ENCODE measurements around the gene UBE2S. TPM values are rescaled to one million over a fixed set of nuclear protein-coding genes. Genes with fewer than 3 reads are reported as not detected.
A peak's percentile ranks its signal among the peaks of the same experiment; 100 is the strongest.
"Not testable (repeated sequence)": the region's sequence is repeated elsewhere in the genome, so short reads cannot be mapped to it uniquely, and the experiment has no call there.

Gene UBE2S
- total RNA-seq, 1 donor from 2014 or later: 28.9 TPM

GRCh38 chr19:55441319-55441691, 33.7 kb upstream of the UBE2S start:
- no peak for FAIRE-seq

DNA sequence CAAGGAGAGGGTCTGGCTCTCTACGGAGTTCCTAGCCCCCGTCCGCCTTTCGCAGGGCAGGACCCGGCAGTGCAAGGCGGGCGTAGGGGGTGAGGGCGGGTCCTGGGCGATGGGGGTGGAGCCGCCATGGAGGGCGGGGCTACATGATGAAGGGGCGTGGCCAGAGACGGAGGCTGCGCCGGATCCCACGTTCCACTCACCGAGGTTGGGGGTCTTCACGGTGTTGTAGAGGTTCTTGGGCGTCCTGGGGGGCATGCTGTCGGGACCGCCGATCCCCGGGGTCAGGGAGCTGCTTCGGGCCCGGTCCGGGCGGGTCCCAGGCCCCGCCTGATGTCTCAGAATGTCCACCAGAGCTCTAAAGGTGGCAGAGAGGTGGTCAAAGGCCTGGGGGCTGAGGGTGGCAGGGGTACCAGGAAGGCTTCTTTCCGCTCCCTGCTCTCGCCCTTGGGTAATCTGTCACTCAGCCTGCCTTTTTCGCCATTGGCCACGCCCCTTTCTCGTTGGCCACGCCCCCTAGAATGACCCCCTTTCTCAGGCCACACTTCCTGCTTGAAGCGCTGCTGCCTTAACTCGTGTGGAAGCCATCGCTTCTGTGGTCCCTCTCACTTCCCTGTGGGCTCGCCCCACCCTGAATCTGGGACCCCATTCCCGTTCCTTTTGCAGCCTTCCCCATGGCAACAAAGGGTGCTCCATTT, 33.0 kb upstream of the UBE2S start:
- DNase-seq (ENCODE audit: low spot score in 2 of 2): no peak
- FAIRE-seq: no peak

More at GRCh38 chr19:55441319-55441691, 33.7 kb upstream of the UBE2S start:
- DNase-seq (ENCODE audit: low spot score in 2 of 2): no peak

- FAIRE-seq (no peak), DNase-seq (ENCODE audit: low spot score in 2 of 2) (no peak)
Observed at GRCh38 chr19:55439052-55439451, 31.5 kb upstream of the UBE2S start.

GRCh38 chr19:55437410-55437809, 29.8 kb upstream of the UBE2S start:
- DNase-seq (ENCODE audit: low spot score in 2 of 2) (no peak), FAIRE-seq (no peak)

GRCh38 chr19:55436847-55437246, 29.3 kb upstream of the UBE2S start:
- FAIRE-seq (no peak), DNase-seq (ENCODE audit: low spot score in 2 of 2) (no peak)

DNA sequence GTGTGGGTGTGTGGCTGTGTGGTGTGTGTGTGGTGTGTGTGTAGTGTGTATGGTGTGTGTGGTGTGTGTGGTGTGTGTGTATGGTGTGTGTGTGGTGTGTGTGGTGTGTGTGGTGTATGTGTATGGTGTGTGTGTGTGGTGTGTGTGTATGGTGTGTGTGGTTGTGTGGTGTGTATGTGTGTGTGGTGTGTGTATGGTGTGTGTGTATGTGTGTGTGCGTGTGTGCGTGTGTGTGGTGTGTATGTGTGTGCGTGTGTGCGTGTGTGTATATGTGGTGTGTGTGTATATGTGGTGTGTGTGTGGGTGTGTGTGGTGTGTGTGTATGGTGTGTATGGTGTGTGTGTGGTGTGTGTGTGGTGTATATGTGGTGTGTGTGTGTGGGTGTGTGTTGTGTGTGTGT, 27.4 kb upstream of the UBE2S start:
- no peak for FAIRE-seq
- no peak for DNase-seq (ENCODE audit: low spot score in 2 of 2)

DNA sequence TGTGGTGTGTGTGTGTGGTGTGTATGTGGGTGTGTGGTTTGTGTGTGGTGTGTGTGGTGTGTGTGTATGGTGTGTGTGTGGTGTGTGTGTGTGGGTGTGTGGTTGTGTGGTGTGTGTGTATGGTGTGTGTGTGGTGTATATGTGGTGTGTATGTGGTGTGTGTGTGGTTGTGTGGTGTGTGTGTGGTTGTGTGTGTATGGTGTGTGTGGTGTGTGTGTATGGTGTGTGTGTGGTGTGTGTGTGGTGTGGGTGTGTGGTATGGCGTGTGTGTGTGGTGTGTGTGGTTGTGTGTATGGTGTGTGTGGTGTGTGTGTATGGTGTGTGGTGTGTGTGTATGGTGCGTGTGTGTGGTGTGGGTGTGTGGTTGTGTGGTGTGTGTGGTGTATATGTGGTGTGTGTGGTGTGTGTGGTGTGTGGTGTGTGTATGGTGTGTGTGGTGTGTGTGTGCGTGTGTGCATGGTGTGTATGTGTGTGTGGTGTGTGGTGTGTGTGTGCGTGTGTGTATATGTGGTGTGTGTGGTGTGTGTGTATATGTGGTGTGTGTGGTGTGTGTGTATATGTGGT, 26.9 kb upstream of the UBE2S start:
- no peak for DNase-seq (ENCODE audit: low spot score in 2 of 2)
- FAIRE-seq: no peak

GRCh38 chr19:55433292-55433691, 25.7 kb upstream of the UBE2S start:
- DNase-seq (ENCODE audit: low spot score in 2 of 2) (no peak), FAIRE-seq (no peak)

DNA sequence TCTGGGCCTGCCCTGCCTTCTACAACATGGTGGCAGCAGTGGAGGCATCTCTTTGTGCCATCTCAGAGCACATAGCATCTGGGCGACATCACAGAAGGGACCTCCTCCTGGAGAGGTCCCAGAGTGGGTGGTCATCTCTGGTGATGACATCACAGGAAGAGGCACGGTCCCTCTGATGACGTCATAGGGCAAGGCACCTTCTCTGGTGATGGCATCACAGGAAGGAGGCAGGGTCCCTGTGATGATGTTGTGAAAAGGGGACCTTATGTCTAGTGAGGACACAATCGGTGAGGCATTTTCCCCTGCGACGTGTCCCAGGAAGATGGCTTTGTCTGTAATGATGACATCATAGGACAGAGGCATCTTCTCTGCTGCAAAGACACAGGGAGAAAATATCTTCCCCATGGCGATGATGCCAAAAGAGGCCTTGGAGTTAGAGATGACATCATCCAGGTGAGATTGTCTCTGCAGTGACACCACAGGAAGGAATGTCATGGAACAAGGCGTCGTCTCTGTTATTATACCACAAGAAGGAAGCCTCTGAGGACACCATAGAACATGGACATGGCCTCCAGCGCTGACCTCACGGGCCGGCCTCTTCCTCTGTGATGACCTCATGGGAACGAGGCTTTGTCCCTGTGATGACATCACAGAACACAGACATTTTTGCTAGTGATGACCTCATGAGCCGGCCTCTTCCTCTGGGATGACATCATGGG, 24.8 kb upstream of the UBE2S start:
- no peak for FAIRE-seq

DNA sequence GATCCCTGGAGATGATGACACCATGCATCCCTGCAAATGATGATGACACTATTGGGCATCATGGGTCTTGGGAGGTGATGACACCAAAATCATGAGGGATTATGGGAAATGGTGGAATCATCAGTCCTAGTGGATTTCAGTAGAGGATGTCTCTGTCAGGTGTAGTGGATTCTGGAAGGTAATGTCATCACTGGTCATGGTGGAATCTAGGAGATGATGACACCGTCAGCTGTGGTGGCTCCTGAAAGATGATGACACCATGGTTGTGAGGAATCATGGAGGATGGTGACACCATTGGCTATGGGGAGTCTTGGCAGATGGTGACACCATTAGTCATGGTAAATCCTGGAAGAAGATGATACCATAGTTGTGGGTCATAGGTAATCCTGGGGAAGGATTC, 23.6 kb upstream of the UBE2S start:
- DNase-seq (ENCODE audit: low spot score in 2 of 2): no peak
- no peak for FAIRE-seq

More for the DNA sequence above, 24.8 kb upstream of the UBE2S start:
- no peak for DNase-seq (ENCODE audit: low spot score in 2 of 2)

- DNase-seq (ENCODE audit: low spot score in 2 of 2): no peak
- peak; percentile 99 for FAIRE-seq
Observed at GRCh38 chr19:55426042-55426441, 18.5 kb upstream of the UBE2S start.

GRCh38 chr19:55424518-55424917, 16.9 kb upstream of the UBE2S start:
- FAIRE-seq (no peak), DNase-seq (ENCODE audit: low spot score in 2 of 2) (no peak)

DNA sequence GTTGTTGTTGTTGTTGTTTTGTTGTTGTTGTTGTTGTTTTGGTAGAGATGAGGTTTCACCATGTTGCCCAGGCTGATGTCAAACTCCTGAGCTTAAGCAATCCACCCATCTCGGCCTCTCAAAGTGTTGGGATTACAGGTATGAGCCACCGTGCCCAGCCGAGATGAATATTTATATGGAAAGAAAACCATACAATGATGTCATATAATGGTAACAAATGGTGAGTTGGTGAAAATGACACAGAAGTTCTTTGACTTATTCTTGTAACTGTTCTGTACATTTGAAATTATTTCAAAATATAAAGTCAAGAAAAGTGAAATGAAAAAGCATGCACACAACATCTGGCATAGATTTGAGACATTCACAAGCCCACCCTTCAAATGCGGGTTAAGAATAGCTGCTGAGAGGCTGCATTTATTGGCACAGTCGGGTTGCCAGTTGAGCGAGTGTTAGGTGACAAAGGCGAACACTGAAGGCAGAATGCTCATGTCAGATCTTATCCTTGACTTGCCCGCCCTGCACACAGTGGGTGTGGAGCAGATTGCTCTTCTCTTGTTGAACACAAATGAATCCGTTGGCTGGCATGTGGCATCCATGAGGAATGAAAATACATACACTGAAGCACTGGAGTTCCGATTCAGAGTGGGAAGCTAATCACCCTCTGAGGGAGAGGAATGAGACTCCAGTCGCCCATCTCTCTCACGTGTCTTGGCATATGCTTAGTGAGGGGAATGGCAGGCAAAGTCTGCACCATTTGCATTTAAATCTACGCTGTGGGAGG, 15.8 kb upstream of the UBE2S start:
- DNase-seq (ENCODE audit: low spot score in 2 of 2) (no peak), FAIRE-seq (no peak)

GRCh38 chr19:55421281-55421680, 13.7 kb upstream of the UBE2S start:
- FAIRE-seq; DNase-seq (ENCODE audit: low spot score in 2 of 2): not testable (repeated sequence)

DNA sequence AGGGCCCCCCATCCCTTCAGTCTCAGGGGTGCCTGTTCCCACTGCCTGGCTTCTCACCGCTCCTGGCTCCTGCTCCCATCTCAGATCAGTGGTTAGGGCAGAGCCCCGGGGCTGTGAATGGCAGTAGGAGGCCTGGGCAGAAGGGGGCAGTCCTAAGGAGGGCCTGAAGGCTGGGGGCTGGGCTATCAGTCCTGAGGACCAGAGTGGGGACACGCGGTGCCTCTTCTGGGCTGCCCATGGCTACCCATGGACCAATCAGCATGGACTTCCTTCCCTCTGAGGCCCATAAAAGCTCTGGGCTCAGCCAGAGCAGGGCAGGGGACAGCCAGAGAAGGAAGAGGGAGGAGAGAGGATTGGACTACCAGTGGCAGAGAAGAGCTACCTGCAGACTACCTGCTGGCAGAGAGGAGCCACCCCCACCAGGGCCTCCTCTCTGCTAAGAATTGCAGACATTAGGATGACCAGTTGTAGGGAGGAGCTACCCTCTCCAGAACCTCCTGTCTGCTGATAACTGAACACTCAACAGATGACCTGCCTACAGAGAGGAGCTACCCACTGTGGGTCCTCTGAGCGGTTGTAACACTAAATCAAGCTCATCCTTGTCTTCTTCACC, 12.1 kb upstream of the UBE2S start:
- no peak for FAIRE-seq
- DNase-seq (ENCODE audit: low spot score in 2 of 2): no peak

- FAIRE-seq (no peak), DNase-seq (ENCODE audit: low spot score in 2 of 2) (no peak)
Observed at GRCh38 chr19:55419103-55419502, 11.5 kb upstream of the UBE2S start.

DNA sequence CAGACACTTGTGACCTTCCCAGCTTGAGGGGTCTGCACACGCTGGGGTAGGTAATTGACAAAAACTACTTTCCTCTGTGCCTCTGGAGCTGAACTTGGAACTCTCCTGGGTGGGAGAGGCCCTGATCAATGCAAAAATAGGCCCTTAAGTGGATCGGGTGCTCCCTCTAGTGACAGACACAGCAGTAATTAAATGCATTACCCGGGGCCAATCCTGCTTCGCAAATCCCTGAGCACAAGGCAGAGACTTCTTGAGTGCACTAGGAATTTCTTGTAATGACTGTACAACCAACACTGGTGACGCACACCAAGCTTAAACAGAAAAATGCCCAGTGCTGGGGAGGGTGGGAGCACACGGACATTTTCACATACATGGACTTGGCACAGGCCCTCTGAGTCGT, 10.6 kb upstream of the UBE2S start:
- DNase-seq (ENCODE audit: low spot score in 2 of 2) (peak in 1 of 2 donors; percentile 70), FAIRE-seq (no peak)

DNA sequence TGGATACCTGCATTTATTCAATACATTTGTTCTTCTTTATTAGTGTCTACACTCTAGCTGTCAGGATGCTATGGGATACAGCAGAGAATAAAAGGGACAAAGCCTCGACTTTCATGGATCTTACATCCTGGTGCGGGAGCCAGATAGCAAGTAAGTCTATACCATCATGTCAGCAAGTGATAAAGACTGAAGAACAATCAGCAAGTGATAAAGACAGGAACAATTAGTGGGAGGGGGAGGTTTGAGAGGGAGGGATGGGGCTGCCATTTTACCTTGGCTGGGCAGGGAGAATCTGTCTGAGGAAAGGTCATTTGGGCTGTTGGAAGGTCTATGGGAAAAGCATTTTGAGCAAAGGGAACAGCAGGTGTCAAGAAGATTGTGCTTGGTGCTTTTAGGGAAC, 2.6 kb upstream of the UBE2S start:
- DNase-seq (ENCODE audit: low spot score in 2 of 2) (no peak), FAIRE-seq (no peak)

DNA sequence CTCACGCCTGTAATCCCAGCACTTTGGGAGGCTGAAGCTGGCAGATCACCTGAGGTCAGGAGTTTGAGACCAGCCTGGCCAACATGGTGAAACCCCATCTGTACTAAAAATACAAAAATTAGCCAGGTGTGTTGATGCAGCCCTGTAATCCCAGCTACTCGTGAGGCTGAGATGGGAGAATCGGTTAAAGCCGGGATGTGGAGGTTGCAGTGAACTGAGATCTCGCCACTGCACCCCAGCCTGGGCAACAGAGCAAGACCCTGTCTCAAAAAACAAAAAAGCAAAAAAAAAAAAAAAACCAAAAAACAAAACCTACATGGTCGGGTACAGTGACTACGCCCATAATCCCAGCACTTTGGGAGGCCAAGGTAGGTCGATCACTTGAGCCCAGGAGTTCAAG, 1.6 kb upstream of the UBE2S start:
- FAIRE-seq; DNase-seq (ENCODE audit: low spot score in 2 of 2): not testable (repeated sequence)

GRCh38 chr19:55408533-55408872, 915 bp upstream of the UBE2S start:
- FAIRE-seq (no peak), DNase-seq (ENCODE audit: low spot score in 2 of 2) (no peak)
